Stimulated activated CD4-positive, alpha-beta T cell treated with anti-CD3 and anti-CD28 coated beads, Interleukin-15, amount 100 ng/mL, for 24 hours (primary cell): ENCODE results near the gene CPLX3.

ENCODE experiments used
- DNase-seq: peaks from one replicate; pipeline ENCODE4 v3.0.0-alpha.2; 2020

Gene CPLX3

GRCh38 chr15:74830868-74831267 is 4.4 kb downstream of the CPLX3 start:
- DNase-seq: no peak

GRCh38 chr15:74831813-74832495 is 5.5 kb downstream of the CPLX3 start:
- DNase-seq: no peak

GRCh38 chr15:74832826-74833225 is 6.4 kb downstream of the CPLX3 start:
- no peak for DNase-seq

- DNase-seq: no peak
Measured at GRCh38 chr15:74833376-74834107, 7.1 kb downstream of the CPLX3 start.

GRCh38 chr15:74835312-74835823 is 8.9 kb downstream of the CPLX3 start:
- peak; percentile 69 for DNase-seq

- no peak for DNase-seq
Measured at GRCh38 chr15:74836846-74837245, 10.4 kb downstream of the CPLX3 start.

- no peak for DNase-seq
Measured at GRCh38 chr15:74837482-74838136, 11.2 kb downstream of the CPLX3 start.

- no peak for DNase-seq
Measured at GRCh38 chr15:74838137-74838516, 11.7 kb downstream of the CPLX3 start.

- no peak for DNase-seq
Measured at GRCh38 chr15:74838746-74839525, 12.5 kb downstream of the CPLX3 start.

GRCh38 chr15:74839526-74840395 is 13.3 kb downstream of the CPLX3 start:
- no peak for DNase-seq

GRCh38 chr15:74840851-74841775 is 14.7 kb downstream of the CPLX3 start:
- DNase-seq: no peak

- DNase-seq: no peak
Measured at GRCh38 chr15:74841891-74842373, 15.5 kb downstream of the CPLX3 start.

- peak; percentile 95 for DNase-seq
Measured at GRCh38 chr15:74842581-74843444, 16.4 kb downstream of the CPLX3 start, which contains the start of gene ULK3. TSS of gene ULK3 (minus strand) at chr15:74843156. CDS start at chr15:74843105, 51 bp downstream.

GRCh38 chr15:74843445-74843828 is 17.0 kb downstream of the CPLX3 start:
- no peak for DNase-seq

- peak; percentile 25 for DNase-seq
Measured at GRCh38 chr15:74843891-74844299, 17.5 kb downstream of the CPLX3 start.

GRCh38 chr15:74844319-74845207 is 18.1 kb downstream of the CPLX3 start:
- no peak for DNase-seq

GRCh38 chr15:74845208-74845568 is 18.8 kb downstream of the CPLX3 start:
- peak; percentile 70 for DNase-seq

GRCh38 chr15:74845581-74845980 is 19.2 kb downstream of the CPLX3 start:
- DNase-seq: peak; percentile 26
